Prostate gland (tissue), 2 donors: Measurements from ENCODE around the gene C1orf185. TPM values are rescaled to one million over a fixed set of nuclear protein-coding genes. Genes with fewer than 3 reads are reported as not detected.

Experiments
- DNase-seq: peaks from one replicate; pipeline ENCODE4 v3.0.0-alpha.2; 2019; ENCODE audit warnings: low spot score
- H3K27ac ChIP-seq, 2 donors: fragments of 200-600 bp; sonication (generic); 2 replicates each; pipeline ENCODE4 v1.5.1; 2017 to 2019
- H3K27me3 ChIP-seq: fragments of 200-600 bp; sonication (generic); replicated peaks from 2 replicates; pipeline ENCODE4 v1.5.1; 2019; ENCODE audit not compliant: insufficient read depth
- H3K36me3 ChIP-seq, 2 donors: fragments of 200-600 bp; sonication (generic); 1 replicate in 1 of 2; 2 replicates in 1 of 2; pipeline versions ENCODE4 v1.5.1 to v1.8.1; 2017 to 2019
- H3K4me1 ChIP-seq: fragments of 200-600 bp; sonication (generic); replicated peaks from 2 replicates; pipeline ENCODE4 v1.5.1; 2019
- H3K4me3 ChIP-seq, 2 donors: fragments of 200-600 bp; sonication (generic); 2 replicates each; pipeline ENCODE4 v1.5.1; 2017 to 2019
- H3K9me3 ChIP-seq: fragments of 200-600 bp; sonication (generic); 2 replicates; pipeline ENCODE4 v1.5.1; 2017
- CTCF ChIP-seq, 4 experiments: fragments of 200-600 bp in 2 of 4; fragments of 450-650 bp in 2 of 4; sonication (generic) in 2 of 4; IDR thresholded peaks; 1 replicate in 3 of 4; 2 replicates in 1 of 4; pipeline ENCODE4 v1.5.1; 2016 to 2019; ENCODE audit warnings: antibody characterized with exemption in 4 of 4, mild to moderate bottlenecking in 2 of 4, moderate library complexity in 2 of 4
- POLR2A ChIP-seq: fragments of 450-650 bp; IDR thresholded peaks from one replicate; pipeline ENCODE4 v1.6.1; 2016; ENCODE audit warnings: antibody characterized with exemption, mild to moderate bottlenecking
- POLR2AphosphoS5 ChIP-seq: sonication (generic); formaldehyde crosslinking; IDR thresholded peaks from one replicate; pipeline ENCODE4 v1.6.1; 2017; ENCODE audit warnings: antibody characterized with exemption
- WGBS: methylation state at CpG from one replicate; pipeline ENCODE4 v1.1.5; 2018; 5-methylcytosine and 5-hydroxymethylcytosine counted together
- intact Hi-C: fragments of 100-400 bp; cut with DNase I; formaldehyde crosslinking; loops from one replicate; pipeline ENCODE4 v1.14.2; 2022
- microRNA counts, 2 donors: library from miRNA; unstranded; fragments of <30 nt; microRNA quantifications; one replicate each; lab custom pipeline; 2016 to 2017
- microRNA-seq: library from miRNA; unstranded; fragments of <30 nt; microRNA quantifications from one replicate; pipeline ENCODE4, GENCODE V29; 2016
- small RNA-seq, 2 donors: library from RNA; depleted of rRNA; stranded (forward); fragments of <200 nt; gene quantifications; one replicate each; pipeline ENCODE3, GENCODE V24; 2016
- total RNA-seq, 2 donors: library from RNA; depleted of rRNA; stranded (reverse); fragments of >200 nt; gene quantifications; one replicate each; pipeline ENCODE4 v1.1.0, GENCODE V29; 2016

Gene C1orf185
- total RNA-seq, 2 donors from 2014 or later, result not detected

GRCh38 chr1:51192213-51192843 lies 90.3 kb downstream of the C1orf185 start:
- no peak overlapping the region for H3K27ac ChIP-seq
- DNase-seq, result peak; percentile 57
- H3K36me3 ChIP-seq, result no peaks in the 10 kb centered on the region
- TF ChIP-seq POLR2AphosphoS5 (peak; percentile 34), POLR2A (no peak), CTCF (IDR thresholded peaks at IDR 0.05) (peak; percentile 31 to 60 (median 56))
- H3K9me3 ChIP-seq, result no peaks in the 10 kb centered on the region
- H3K4me3 ChIP-seq, result no peak overlapping the region
- WGBS, result 49% methylated on average over 3 of the region's 3 CpGs
- intact Hi-C loops, result loop anchor here (5.0 kb wide), 2 partner anchors 105 to 420 kb away; no protein-coding TSS in a partner anchor
- H3K4me1 ChIP-seq, result no peaks in the 10 kb centered on the region
- no peaks in the 10 kb centered on the region for H3K27me3 ChIP-seq

GRCh38 chr1:51193564-51193963 lies 91.5 kb downstream of the C1orf185 start:
- H3K4me1 ChIP-seq, result no peaks in the 10 kb centered on the region
- no peaks in the 10 kb centered on the region for H3K27me3 ChIP-seq
- no peaks in the 10 kb centered on the region for H3K9me3 ChIP-seq
- no peak for DNase-seq
- H3K36me3 ChIP-seq, result no peaks in the 10 kb centered on the region
- intact Hi-C loops, result loop anchor here (5.0 kb wide), 2 partner anchors 104 to 421 kb away; no protein-coding TSS in a partner anchor
- TF ChIP-seq POLR2A, result no peak
- TF ChIP-seq CTCF (IDR thresholded peaks at IDR 0.05), result no peak
- TF ChIP-seq POLR2AphosphoS5, result no peak
- H3K4me3 ChIP-seq, result no peak overlapping the region
- no peak overlapping the region for H3K27ac ChIP-seq

MicroRNAs within 50 kb of the gene (microRNA counts, 767-probe panel; counts per million panel counts)
- microRNA hsa-miR-4421 (lab: Ali Mortazavi, UCI), result 0 to 431 counts per million in 2 donors

Small RNA genes within 50 kb of the gene (microRNA-seq; reads per million reads assigned to microRNA genes)
- not detected for gene MIR4421
- not detected for gene MIR6500

Small RNA genes within 50 kb of the gene (small RNA-seq; reads per million reads assigned to genes)
- 0 reads per million in 2 donors for gene MIR4421
- gene MIR6500, result 0 reads per million in 2 donors
- 0 reads per million in 2 donors for gene RF00019

Other genes with a start within 250 kb of the C1orf185 start
- gene FAF1, start 142.0 kb upstream of the C1orf185 start, total RNA-seq, result 10 to 100 TPM; 40.4 to 41.5 TPM
- 1 to 10 TPM; 6.8 to 8.4 TPM for gene CDKN2C, start 132.0 kb upstream of the C1orf185 start, total RNA-seq
- gene RNF11, start 134.0 kb downstream of the C1orf185 start, total RNA-seq, result 10 to 100 TPM; 75.1 to 81.5 TPM
- 10 to 100 TPM; 65.0 to 78.4 TPM for gene TTC39A, start 228.3 kb downstream of the C1orf185 start, total RNA-seq